GM12891 (cell line): ENCODE measurements around the gene TRPM3.

Experiments
- DNase-seq: peaks from one replicate; pipeline ENCODE4 v3.0.0; 2011; ENCODE audit warnings: low spot score; ENCODE audit not compliant: insufficient read length
- FAIRE-seq: peaks from 2 replicates; lab custom pipeline; 2011; peaks lifted over from hg19 to GRCh38; lab: Jason Lieb, UNC
- PAX5 ChIP-seq: IDR thresholded peaks from 2 replicates; pipeline ENCODE4 v1.6.1; 2011; ENCODE audit warnings: low read length, moderate library complexity, mild to moderate bottlenecking; ENCODE audit not compliant: insufficient read depth, severe bottlenecking
- POLR2A ChIP-seq: IDR thresholded peaks from 2 replicates; pipeline ENCODE4 v1.6.1; 2011; ENCODE audit warnings: low read depth, low read length, control low read depth
- POLR2AphosphoS5 ChIP-seq: IDR thresholded peaks from 2 replicates; pipeline ENCODE4 v1.6.1; 2011; ENCODE audit warnings: low read depth, low read length, control low read depth
- POU2F2 ChIP-seq: IDR thresholded peaks from 2 replicates; pipeline ENCODE4 v1.6.1; 2011; ENCODE audit warnings: low read depth, mild to moderate bottlenecking, control low read depth, low read length, moderate library complexity
- SPI1 ChIP-seq: IDR thresholded peaks from 2 replicates; pipeline ENCODE4 v1.6.1; 2011; ENCODE audit warnings: low read depth, low read length, control low read depth
- TAF1 ChIP-seq: IDR thresholded peaks from 2 replicates; pipeline ENCODE4 v1.6.1; 2011; ENCODE audit warnings: low read depth, low read length, control low read depth

TRPM3 gene

DNA sequence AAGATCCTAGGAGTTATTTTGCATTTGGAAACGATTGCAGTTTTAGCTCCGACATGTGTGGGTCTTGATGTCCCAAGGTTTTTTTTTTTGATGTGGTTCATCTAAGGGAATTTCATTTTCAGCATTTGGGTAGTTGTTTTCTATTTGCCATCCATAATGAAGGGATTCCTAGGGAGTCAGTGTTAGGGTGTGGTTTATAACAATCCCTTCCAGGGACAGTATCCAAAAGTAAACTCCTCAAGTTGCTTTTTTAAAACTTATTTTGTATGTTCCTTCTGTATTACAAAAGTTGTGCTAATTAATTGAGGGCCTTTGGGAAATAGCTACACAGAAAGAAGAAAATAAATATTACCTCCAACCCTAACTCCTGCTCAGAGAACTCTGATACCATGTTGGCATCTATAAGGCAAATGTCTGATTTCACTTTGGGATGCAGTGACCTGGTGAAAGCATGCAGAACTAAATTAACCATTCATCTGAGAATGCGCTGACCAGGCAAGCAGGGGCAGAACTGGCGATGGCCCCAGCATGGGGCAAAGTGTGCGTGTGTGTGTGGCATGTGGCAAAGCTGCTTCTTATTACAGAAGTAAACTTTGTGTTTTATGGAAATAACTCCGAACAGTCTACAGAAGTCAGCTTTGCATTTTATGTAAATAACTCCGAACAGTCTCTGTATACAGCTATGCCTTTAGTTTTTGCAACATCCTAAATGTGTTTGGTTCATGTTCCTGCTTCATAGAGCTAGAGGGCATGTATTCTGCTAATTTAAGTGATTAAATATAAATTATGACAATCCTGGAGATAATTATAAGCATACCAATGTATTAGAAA lies 237.2 kb downstream of the TRPM3 start:
- no peak for TF ChIP-seq SPI1
- TF ChIP-seq POLR2AphosphoS5 = no peak
- no peak for TF ChIP-seq TAF1
- TF ChIP-seq POU2F2 = no peak
- no peak for TF ChIP-seq PAX5
- TF ChIP-seq POLR2A = no peak
- no peak for DNase-seq
- FAIRE-seq = no peak

DNA sequence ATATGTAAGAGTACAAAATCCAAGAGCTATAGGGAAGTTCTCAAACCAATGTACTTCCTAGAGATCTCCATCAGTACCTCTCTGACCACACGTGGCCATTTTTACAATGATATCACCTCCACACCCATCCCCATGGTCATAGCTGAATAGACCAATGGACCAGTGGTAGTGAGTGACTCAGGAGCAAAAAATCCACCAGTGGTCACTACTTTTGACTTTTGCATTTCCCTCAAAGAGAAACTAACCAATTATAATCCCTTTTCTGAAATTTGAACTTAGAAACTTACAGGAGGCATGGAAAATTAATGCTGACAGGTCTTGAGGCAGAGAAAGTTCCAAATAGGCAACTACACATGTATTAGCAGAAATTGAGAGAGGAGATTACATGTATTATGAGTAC lies 238.4 kb downstream of the TRPM3 start:
- FAIRE-seq = no peak
- TF ChIP-seq SPI1 = no peak
- TF ChIP-seq PAX5 = no peak
- TF ChIP-seq POLR2A = no peak
- TF ChIP-seq TAF1 = no peak
- TF ChIP-seq POLR2AphosphoS5 = no peak
- TF ChIP-seq POU2F2 = no peak
- DNase-seq = no peak

DNA sequence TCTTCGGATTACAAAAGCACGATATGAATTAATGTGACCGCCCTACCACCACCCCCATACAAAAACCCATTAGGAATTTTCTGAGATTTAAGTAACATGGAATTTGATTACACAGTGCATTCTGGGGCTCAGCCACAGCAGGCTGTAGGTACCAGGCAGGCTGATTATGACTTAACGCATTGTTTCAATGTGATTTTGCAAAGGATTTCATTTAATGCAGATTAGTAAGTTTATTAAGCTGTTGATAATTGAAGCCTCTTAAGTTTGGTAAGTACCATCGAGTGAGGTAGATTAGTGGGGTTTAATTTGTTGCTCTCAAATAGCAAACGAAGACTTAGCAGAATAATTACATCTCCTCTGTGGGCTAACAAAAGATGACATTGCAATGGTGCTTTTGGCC lies 240.1 kb downstream of the TRPM3 start:
- DNase-seq (no peak), FAIRE-seq (no peak)
- TF ChIP-seq POU2F2 (no peak), POLR2A (no peak), SPI1 (no peak), PAX5 (no peak), TAF1 (no peak), POLR2AphosphoS5 (no peak)

DNA sequence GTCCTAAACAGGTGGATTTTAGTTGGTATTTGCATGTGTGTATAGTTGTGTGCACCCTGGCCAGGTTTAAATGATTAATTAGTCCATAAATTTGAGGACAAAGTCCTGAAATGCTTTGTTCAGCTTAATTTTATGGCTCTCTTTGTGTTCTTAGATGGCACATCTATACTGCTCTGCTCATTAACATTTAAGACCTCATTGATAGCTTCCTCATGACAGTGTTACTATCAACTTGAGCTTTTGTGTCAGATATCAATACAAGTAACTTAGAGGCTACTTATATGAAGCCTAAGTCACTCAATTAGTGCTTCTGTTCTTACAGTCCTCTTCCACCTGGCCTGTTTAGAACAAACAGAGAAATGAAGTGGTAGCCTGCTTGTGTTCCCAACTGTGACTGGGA lies 240.9 kb downstream of the TRPM3 start:
- FAIRE-seq (no peak), DNase-seq (no peak)
- TF ChIP-seq POLR2A (no peak), TAF1 (no peak), POU2F2 (no peak)

DNA sequence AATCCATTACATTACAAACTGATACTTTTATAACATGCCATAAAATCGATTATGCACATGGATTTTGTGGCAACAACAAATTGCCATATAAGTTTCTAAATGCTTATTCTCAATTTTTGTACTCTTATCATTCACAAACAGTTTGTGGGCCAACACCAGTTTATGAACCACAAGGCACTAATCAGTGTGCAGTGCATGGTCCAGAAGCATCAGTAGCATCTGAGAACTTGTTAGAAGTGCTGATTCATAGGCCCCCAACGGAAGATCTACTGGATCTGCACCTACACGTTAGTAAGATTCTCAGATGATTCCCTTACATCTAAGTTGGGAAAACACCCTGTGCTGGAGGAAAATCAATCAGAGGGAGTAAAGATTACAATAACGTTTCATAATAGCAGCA lies 242.8 kb downstream of the TRPM3 start:
- DNase-seq = no peak
- TF ChIP-seq SPI1 (no peak), POLR2A (no peak), POU2F2 (no peak), PAX5 (no peak), TAF1 (no peak), POLR2AphosphoS5 (no peak)
- FAIRE-seq = no peak

DNA sequence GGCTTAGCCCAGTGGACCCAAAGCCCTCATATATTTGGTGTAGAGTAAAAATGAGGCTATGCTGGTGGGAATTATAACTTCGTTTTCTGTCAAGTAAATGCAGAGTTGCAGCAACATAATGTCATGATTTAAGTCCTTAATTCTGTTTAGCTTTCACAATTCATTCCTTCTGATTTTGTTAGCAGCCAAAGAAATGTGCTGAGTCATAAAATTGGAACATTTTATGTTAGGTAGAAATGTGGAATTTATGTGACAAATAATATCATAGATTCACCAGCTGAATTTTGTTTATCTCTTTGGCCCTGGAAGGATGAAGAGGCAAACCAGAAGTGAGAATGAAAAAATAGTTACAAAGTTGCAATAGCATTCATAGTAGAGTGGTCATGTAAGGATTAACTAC lies 247.0 kb downstream of the TRPM3 start:
- FAIRE-seq (no peak), DNase-seq (no peak)
- TF ChIP-seq POU2F2 = no peak
- no peak for TF ChIP-seq POLR2AphosphoS5
- no peak for TF ChIP-seq PAX5

DNA sequence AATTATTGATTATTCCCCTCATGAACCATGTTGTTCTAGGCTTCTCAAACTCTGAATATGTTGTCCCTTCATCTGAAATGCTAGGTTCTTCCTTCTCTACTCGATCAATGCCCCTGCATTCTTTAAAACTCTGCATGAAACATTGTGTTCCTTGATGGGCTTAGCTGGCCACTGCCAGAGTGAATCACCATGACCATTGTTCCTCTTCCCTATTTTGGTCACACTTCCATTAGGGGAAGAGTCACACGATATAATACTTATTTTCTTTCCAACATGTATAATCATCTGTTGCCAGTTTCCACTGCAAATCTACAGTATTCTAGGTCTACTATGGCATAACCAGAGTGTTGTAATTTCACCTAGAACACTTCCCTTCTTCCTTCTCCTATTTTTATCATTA lies 247.9 kb downstream of the TRPM3 start:
- no peak for DNase-seq
- TF ChIP-seq TAF1 (no peak), SPI1 (no peak), PAX5 (no peak), POU2F2 (no peak), POLR2A (no peak), POLR2AphosphoS5 (no peak)
- FAIRE-seq = no peak

DNA sequence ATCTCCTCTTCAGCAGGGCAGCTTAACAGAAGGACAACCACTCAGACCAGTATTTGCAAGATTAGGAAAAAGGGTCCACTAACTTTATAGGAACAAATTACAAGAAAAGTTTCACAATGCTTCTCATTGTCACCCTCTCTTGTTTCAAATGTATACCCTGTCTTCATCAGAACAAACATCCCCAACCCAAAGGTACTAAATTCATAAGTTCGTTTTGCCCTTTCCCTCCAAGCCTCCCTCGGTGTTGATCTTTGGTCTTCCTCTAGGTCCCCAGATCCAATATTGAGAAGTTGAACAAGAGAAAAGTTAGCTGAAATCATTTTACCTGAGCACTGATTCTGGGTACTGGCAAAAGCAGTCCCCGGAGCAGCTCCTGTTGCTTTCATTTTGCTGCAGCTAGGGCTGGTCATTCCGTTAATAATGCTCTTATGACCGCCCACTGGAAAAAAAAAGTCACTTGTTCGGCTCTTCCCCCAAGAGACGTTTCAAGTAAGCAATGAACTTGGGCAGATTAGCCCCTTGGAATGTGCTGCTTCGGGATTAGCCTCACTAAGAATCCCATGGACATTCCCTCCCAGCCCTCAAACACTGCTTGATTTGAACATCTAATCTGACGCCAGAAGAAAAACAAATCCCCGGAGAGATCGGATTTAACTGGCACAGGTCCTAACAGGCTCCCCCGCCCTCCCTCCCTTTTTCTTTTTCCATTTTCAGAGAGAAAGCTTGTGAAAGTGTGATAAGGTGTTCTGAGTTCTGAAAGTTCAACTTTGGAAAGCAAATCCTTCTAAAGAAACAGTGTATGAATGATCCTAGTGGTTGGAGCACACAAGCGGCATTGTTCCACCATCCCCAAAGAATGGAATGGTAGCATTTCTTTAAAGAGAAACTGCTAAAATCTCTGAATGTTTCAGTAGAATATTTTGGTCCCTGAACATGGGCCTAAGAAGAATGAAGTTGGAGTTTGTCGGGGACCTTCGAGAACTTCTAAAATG lies 252.5 kb downstream of the TRPM3 start:
- no peak for TF ChIP-seq TAF1
- no peak for TF ChIP-seq PAX5
- TF ChIP-seq SPI1 = no peak
- TF ChIP-seq POLR2A = no peak
- no peak for TF ChIP-seq POLR2AphosphoS5
- TF ChIP-seq POU2F2 = no peak
- FAIRE-seq (no peak), DNase-seq (no peak)

DNA sequence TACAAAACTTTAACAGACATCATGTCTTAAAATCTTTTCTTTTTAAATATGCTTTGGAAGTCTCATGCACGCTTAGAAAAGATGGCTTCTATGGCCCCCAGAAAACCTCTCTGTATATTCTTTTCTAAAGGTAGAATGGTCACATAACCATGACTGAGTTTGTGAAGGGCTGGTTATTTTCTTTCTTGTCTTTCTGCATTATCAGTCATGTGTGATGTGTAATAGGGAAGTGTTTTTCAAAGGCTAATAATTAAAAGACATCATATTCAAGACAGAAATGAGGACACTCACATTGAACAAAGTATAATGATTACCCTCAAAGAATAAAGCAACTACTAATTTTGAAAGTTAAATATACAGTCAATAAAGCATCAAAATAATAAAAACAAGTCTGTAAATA lies 253.4 kb downstream of the TRPM3 start:
- no peak for FAIRE-seq
- no peak for DNase-seq
- no peak for TF ChIP-seq POLR2AphosphoS5
- TF ChIP-seq POLR2A = no peak
- TF ChIP-seq POU2F2 = no peak
- no peak for TF ChIP-seq PAX5
- no peak for TF ChIP-seq SPI1
- no peak for TF ChIP-seq TAF1
